Measurements from ENCODE around the gene CPT2.
"Not testable (repeated sequence)": the region's sequence is repeated elsewhere in the genome, so short reads cannot be mapped to it uniquely, and the experiment has no call there.

CPT2 gene

DNA sequence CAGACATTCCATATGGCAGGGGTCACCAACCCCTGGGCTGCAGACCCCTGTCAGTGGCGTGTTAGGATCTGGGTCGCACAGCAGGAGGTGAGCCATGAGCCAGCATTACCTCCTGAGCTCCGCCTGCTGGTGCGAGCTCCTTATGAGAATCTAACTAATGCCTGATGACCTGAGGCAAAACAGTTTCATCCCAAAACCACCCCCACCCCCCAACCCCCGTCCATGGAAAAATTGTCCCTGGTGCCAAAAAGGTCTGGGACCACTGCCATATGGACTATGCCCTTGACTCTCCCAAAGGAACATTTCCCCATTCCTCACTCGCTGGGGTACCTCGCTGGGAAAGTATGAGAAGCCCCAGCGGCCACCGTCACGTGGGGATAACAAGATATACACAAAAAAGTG is 6.4 kb upstream of the CPT2 start:
- no peak for TF ChIP-seq POLR2A (IDR thresholded peaks at IDR 0.05; ENCODE audit: low read depth, low read length)
- DNase-seq (ENCODE audit: insufficient read length, low spot score) (no peak), FAIRE-seq (no peak)

- DNase-seq (ENCODE audit: insufficient read length, low spot score) (no peak), FAIRE-seq (no peak)
- no peak for TF ChIP-seq POLR2A (IDR thresholded peaks at IDR 0.05; ENCODE audit: low read depth, low read length)
Measured at GRCh38 chr1:53195246-53196016, 1.2 kb upstream of the CPT2 start.

GRCh38 chr1:53196017-53196484 is 573 bp upstream of the CPT2 start:
- FAIRE-seq (no peak), DNase-seq (ENCODE audit: insufficient read length, low spot score) (no peak)
- TF ChIP-seq POLR2A (IDR thresholded peaks at IDR 0.05; ENCODE audit: low read depth, low read length): no peak

GRCh38 chr1:53197291-53198200 is 922 bp downstream of the CPT2 start:
- DNase-seq (ENCODE audit: insufficient read length, low spot score) (peak; percentile 23), FAIRE-seq (peak; percentile 53)
- TF ChIP-seq POLR2A (IDR thresholded peaks at IDR 0.05; ENCODE audit: low read depth, low read length): no peak

DNA sequence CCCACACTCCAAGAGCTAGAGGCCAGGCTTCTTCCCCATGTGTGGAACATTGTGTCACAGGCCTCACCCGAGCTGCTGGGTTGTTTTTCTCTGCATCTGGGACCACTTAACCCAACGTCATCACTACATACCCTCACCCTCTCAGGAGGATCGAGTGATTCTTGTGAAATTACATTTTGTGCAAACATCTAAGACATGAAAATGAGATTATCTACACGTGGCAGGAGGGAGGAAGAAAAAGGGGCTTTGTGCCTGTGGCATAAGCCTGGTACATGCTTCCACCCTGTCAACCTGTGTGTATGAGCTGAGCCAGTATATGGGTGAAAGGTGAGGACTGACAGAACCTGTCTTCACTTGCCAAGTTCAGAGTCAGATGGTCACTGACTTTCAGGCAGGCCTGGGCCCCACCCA is 1.6 kb downstream of the CPT2 start:
- FAIRE-seq (no peak), DNase-seq (ENCODE audit: insufficient read length, low spot score) (no peak)
- TF ChIP-seq POLR2A (IDR thresholded peaks at IDR 0.05; ENCODE audit: low read depth, low read length): no peak

GRCh38 chr1:53203466-53203865 is 6.8 kb downstream of the CPT2 start:
- no peak for DNase-seq (ENCODE audit: insufficient read length, low spot score)
- no peak for TF ChIP-seq POLR2A (IDR thresholded peaks at IDR 0.05; ENCODE audit: low read depth, low read length)
- FAIRE-seq: no peak

GRCh38 chr1:53205496-53205895 is 8.9 kb downstream of the CPT2 start:
- not testable (repeated sequence) for DNase-seq (ENCODE audit: insufficient read length, low spot score); FAIRE-seq

- DNase-seq (ENCODE audit: insufficient read length, low spot score); FAIRE-seq: not testable (repeated sequence)
Measured at GRCh38 chr1:53206083-53206685, 9.6 kb downstream of the CPT2 start.

GRCh38 chr1:53206735-53207379 is 10.2 kb downstream of the CPT2 start:
- no peak for TF ChIP-seq POLR2A (IDR thresholded peaks at IDR 0.05; ENCODE audit: low read depth, low read length)
- FAIRE-seq (no peak), DNase-seq (ENCODE audit: insufficient read length, low spot score) (no peak)

GRCh38 chr1:53207726-53208125 is 11.1 kb downstream of the CPT2 start:
- DNase-seq (ENCODE audit: insufficient read length, low spot score) (no peak), FAIRE-seq (no peak)
- TF ChIP-seq POLR2A (IDR thresholded peaks at IDR 0.05; ENCODE audit: low read depth, low read length): no peak

DNA sequence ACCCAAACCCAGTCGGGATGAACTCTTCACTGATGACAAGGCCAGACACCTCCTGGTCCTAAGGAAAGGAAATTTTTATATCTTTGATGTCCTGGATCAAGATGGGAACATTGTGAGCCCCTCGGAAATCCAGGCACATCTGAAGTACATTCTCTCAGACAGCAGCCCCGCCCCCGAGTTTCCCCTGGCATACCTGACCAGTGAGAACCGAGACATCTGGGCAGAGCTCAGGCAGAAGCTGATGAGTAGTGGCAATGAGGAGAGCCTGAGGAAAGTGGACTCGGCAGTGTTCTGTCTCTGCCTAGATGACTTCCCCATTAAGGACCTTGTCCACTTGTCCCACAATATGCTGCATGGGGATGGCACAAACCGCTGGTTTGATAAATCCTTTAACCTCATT is 13.7 kb downstream of the CPT2 start:
- no peak for FAIRE-seq
- DNase-seq (ENCODE audit: insufficient read length, low spot score): no peak
- TF ChIP-seq POLR2A (IDR thresholded peaks at IDR 0.05; ENCODE audit: low read depth, low read length): no peak

- no peak for FAIRE-seq
- DNase-seq (ENCODE audit: insufficient read length, low spot score): no peak
- TF ChIP-seq POLR2A (IDR thresholded peaks at IDR 0.05; ENCODE audit: low read depth, low read length): no peak
Measured at GRCh38 chr1:53210954-53211353, 14.3 kb downstream of the CPT2 start.

GRCh38 chr1:53214376-53214940 is 17.8 kb downstream of the CPT2 start:
- FAIRE-seq (no peak), DNase-seq (ENCODE audit: insufficient read length, low spot score) (no peak)
- no peak for TF ChIP-seq POLR2A (IDR thresholded peaks at IDR 0.05; ENCODE audit: low read depth, low read length)
